Measurements from ENCODE around the gene MYO1G. TPM values are rescaled to one million over a fixed set of nuclear protein-coding genes. Genes with fewer than 3 reads are reported as not detected.
"Not testable (repeated sequence)": the region's sequence is repeated elsewhere in the genome, so short reads cannot be mapped to it uniquely, and the experiment has no call there.

The MYO1G gene
- total RNA-seq, 1 donor, result 180 TPM

- Histone ChIP-seq H3K4me3 (ENCODE audit: low read length) (no peak overlapping the region), H3K9me3 (ENCODE audit: low read depth, low read length) (no peaks in the 10 kb centered on the region), H3K27me3 (ENCODE audit: insufficient read depth, low read length) (no peaks in the 10 kb centered on the region), H3K4me1 (ENCODE audit: insufficient read depth, low read length) (peaks cover 20% of the 10 kb centered on the region)
Measured at GRCh38 chr7:44956157-44956766, 22.6 kb downstream of the MYO1G start.

DNA sequence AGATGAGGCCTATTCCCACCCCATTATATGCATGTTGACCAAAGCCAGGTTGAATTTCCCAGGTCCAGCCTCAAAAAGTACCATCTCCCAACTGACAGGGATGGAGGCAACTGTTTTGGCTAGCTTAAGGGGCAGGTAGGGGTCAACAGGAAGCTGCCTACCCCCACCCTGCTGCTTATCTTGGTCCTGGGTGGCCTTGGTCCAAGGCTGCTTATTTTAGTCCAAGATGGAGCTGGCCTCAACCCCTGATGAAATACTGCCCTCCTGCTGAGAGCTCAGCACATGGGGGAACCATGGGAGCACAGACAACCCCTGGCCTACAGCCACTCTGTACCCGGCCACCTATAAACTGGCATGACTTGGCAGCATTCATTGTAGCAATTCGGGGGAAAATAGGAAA lies 23.1 kb downstream of the MYO1G start:
- peaks cover 20% of the 10 kb centered on the region for H3K4me1 ChIP-seq (ENCODE audit: insufficient read depth, low read length)

GRCh38 chr7:44953156-44953555 lies 25.7 kb downstream of the MYO1G start:
- Histone ChIP-seq H3K9me3 (ENCODE audit: low read depth, low read length) (no peaks in the 10 kb centered on the region), H3K4me1 (ENCODE audit: insufficient read depth, low read length) (no peaks in the 10 kb centered on the region), H3K4me3 (ENCODE audit: low read length) (no peak overlapping the region), H3K27me3 (ENCODE audit: insufficient read depth, low read length) (no peaks in the 10 kb centered on the region)

More for the DNA sequence above, 23.1 kb downstream of the MYO1G start:
- H3K4me3 ChIP-seq (ENCODE audit: low read length), result no peak overlapping the region
- no peaks in the 10 kb centered on the region for H3K9me3 ChIP-seq (ENCODE audit: low read depth, low read length)
- H3K27me3 ChIP-seq (ENCODE audit: insufficient read depth, low read length), result no peaks in the 10 kb centered on the region

DNA sequence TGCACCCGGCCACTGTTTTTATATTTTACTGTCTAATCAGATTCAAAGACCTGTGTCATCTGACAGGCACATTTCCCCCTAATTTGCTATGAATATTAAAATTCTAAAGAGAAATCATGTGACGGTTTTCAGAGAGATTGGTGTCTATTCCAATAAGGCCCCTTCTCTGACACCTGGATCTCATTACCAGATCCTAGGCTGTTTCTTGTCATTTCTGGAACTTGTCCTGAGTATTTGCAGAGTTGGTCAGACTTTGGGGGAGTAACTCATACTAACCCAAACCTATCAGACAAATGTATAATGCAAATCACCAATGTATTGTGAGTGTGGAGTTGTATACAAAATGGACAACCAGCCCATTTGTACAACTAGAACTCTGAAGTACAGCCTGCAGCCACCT lies 29.5 kb downstream of the MYO1G start:
- Histone ChIP-seq H3K27me3 (ENCODE audit: insufficient read depth, low read length) (no peaks in the 10 kb centered on the region), H3K4me1 (ENCODE audit: insufficient read depth, low read length) (no peaks in the 10 kb centered on the region), H3K9me3 (ENCODE audit: low read depth, low read length) (no peaks in the 10 kb centered on the region), H3K4me3 (ENCODE audit: low read length) (no peak overlapping the region)

- Histone ChIP-seq H3K9me3 (ENCODE audit: low read depth, low read length) (no peaks in the 10 kb centered on the region), H3K4me3 (ENCODE audit: low read length) (no peak overlapping the region), H3K27me3 (ENCODE audit: insufficient read depth, low read length) (no peaks in the 10 kb centered on the region), H3K4me1 (ENCODE audit: insufficient read depth, low read length) (no peaks in the 10 kb centered on the region)
Measured at GRCh38 chr7:44945479-44945878, 33.3 kb downstream of the MYO1G start.

DNA sequence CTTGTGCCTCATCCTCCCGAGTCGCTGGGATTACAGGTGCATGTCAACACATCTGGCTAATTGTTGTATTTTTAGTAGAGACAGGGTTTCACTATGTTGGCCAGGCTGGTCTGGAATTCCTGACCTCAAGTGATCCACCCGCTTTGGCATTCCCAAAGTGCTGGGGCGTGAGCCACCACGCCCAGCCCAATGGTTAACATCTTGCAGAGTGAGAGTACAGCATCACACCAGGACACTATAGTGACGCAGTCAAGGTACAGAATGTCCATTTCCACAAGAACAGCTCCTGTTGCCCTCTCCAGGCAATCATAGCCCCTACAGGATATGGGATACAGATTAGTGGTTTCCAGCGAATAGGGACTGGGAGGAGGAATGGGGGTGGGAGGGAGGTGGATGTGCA lies 34.0 kb downstream of the MYO1G start:
- H3K4me1 ChIP-seq (ENCODE audit: insufficient read depth, low read length), result no peaks in the 10 kb centered on the region
- no peak overlapping the region for H3K4me3 ChIP-seq (ENCODE audit: low read length)
- H3K9me3 ChIP-seq (ENCODE audit: low read depth, low read length), result no peaks in the 10 kb centered on the region
- no peaks in the 10 kb centered on the region for H3K27me3 ChIP-seq (ENCODE audit: insufficient read depth, low read length)

- Histone ChIP-seq H3K4me1 (ENCODE audit: insufficient read depth, low read length) (no peaks in the 10 kb centered on the region), H3K27me3 (ENCODE audit: insufficient read depth, low read length) (no peaks in the 10 kb centered on the region)
Measured at GRCh38 chr7:44943631-44944030, 35.2 kb downstream of the MYO1G start.

GRCh38 chr7:44937426-44937825 lies 41.4 kb downstream of the MYO1G start:
- Histone ChIP-seq H3K9me3 (ENCODE audit: low read depth, low read length) (no peaks in the 10 kb centered on the region), H3K4me1 (ENCODE audit: insufficient read depth, low read length) (peaks cover 18% of the 10 kb centered on the region), H3K27me3 (ENCODE audit: insufficient read depth, low read length) (no peaks in the 10 kb centered on the region), H3K4me3 (ENCODE audit: low read length) (no peak overlapping the region)

More at GRCh38 chr7:44943631-44944030, 35.2 kb downstream of the MYO1G start:
- Histone ChIP-seq H3K9me3 (ENCODE audit: low read depth, low read length) (no peaks in the 10 kb centered on the region), H3K4me3 (ENCODE audit: low read length) (no peak overlapping the region)

DNA sequence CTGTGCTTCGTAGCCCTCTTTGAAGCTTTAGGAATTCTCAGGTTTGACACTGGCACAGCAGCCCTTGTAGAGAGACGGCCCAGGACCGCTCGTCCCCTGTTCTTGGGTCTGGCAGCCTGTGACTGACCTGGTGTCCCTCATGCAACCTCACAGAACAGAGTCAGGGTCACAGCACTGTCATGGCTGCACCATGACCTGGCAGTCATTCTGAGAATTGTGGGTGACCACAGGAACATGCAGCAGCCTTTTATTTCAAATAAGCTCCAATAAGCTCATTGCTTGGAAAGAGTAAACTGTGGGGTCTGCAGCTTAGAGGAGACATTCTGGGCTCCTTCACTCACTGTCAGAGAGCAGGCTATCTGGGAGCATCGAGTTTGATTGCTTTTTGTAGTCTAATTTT lies 42.5 kb downstream of the MYO1G start:
- peaks cover 18% of the 10 kb centered on the region for H3K4me1 ChIP-seq (ENCODE audit: insufficient read depth, low read length)

GRCh38 chr7:44935583-44935982 lies 43.2 kb downstream of the MYO1G start:
- Histone ChIP-seq H3K9me3 (ENCODE audit: low read depth, low read length) (no peaks in the 10 kb centered on the region), H3K4me1 (ENCODE audit: insufficient read depth, low read length) (peaks cover 18% of the 10 kb centered on the region), H3K27me3 (ENCODE audit: insufficient read depth, low read length) (no peaks in the 10 kb centered on the region), H3K4me3 (ENCODE audit: low read length) (no peak overlapping the region)

More for the DNA sequence above, 42.5 kb downstream of the MYO1G start:
- no peaks in the 10 kb centered on the region for H3K27me3 ChIP-seq (ENCODE audit: insufficient read depth, low read length)
- H3K4me3 ChIP-seq (ENCODE audit: low read length), result no peak overlapping the region
- no peaks in the 10 kb centered on the region for H3K9me3 ChIP-seq (ENCODE audit: low read depth, low read length)

DNA sequence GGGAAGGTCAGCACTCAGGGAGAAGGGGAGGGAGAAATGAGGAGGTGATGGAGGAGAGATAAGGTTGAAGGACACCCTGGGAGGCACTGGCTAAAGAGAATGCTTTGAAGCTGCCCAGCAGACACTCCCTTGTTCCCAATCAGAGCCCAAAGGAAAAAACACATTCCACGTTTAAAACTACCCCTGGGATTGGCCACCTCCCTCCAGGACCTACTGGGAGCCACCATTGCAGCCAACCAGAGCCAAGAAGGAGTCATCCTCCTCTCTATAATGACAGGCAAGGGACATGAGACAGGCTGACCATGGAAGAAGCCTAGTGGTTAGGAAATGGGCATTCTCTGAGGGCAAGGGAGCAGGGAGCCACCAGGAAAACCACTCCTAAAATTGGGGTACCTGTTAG lies 43.8 kb downstream of the MYO1G start:
- Histone ChIP-seq H3K4me1 (ENCODE audit: insufficient read depth, low read length) (peaks cover 18% of the 10 kb centered on the region), H3K4me3 (ENCODE audit: low read length) (no peak overlapping the region), H3K9me3 (ENCODE audit: low read depth, low read length) (no peaks in the 10 kb centered on the region), H3K27me3 (ENCODE audit: insufficient read depth, low read length) (no peaks in the 10 kb centered on the region)

DNA sequence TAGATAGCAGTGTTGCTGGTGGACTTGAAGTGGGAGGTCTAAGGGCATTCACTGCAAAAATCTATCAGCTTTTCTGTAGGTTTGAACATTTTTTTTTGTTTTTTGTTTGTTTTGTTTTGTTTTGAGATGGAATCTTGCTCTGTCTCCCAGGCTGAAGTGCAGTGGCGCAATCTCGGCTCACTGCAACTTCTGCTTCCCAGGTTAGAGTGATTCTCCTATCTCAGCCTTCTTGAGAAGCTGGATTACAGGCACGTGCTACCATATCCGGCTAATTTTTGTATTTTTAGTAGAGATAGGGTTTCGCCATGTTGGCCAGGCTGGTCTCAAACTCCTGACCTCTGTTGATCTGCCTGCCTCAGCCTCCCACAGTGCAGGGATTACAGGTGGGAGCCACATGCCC lies 44.3 kb downstream of the MYO1G start:
- H3K4me3 ChIP-seq (ENCODE audit: low read length); H3K27me3 ChIP-seq (ENCODE audit: insufficient read depth, low read length); H3K9me3 ChIP-seq (ENCODE audit: low read depth, low read length): not testable (repeated sequence)
- peaks cover 18% of the 10 kb centered on the region for H3K4me1 ChIP-seq (ENCODE audit: insufficient read depth, low read length)

DNA sequence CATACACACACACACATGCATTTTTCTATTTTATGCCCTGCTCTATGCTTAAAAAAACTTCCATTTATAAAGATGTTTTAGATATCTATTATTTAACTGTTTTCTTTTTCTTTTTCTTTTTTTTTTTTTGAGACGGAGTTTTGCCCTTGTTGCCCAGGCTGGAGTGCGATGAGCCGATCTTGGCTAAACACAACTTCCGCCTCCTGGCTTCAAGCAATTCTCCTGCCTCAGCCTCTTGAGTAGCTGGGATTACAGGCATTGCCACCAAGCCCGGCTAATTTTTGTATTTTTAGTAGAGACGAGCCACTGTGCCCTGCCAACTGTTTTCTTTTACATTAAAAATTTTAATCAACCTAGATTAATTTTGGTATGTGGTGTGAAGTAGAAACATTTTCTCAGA lies 47.9 kb downstream of the MYO1G start:
- Histone ChIP-seq H3K4me1 (ENCODE audit: insufficient read depth, low read length) (peaks cover 18% of the 10 kb centered on the region), H3K27me3 (ENCODE audit: insufficient read depth, low read length) (no peaks in the 10 kb centered on the region), H3K9me3 (ENCODE audit: low read depth, low read length) (no peaks in the 10 kb centered on the region), H3K4me3 (ENCODE audit: low read length) (no peak overlapping the region)

DNA sequence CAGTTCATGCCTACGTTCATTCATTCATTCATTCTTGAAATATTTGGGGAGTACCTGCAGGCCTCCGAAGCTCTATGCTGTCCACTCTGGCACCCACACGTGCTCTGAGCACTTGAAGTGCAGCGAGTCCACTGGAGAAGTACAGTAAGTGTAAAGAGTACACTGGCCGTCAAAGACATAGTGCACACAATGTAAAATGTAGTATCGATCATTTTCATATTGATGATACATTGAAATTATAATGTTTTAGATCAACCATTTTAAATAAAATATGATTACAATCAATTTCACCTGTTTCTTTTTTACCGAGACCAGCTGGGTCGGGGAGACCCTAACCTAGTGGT lies 56.5 kb downstream of the MYO1G start:
- H3K27me3 ChIP-seq (ENCODE audit: insufficient read depth, low read length), result no peaks in the 10 kb centered on the region
- H3K4me3 ChIP-seq (ENCODE audit: low read length), result no peak overlapping the region
- no peaks in the 10 kb centered on the region for H3K9me3 ChIP-seq (ENCODE audit: low read depth, low read length)
- H3K4me1 ChIP-seq (ENCODE audit: insufficient read depth, low read length), result peaks cover 4% of the 10 kb centered on the region

GRCh38 chr7:44921607-44922350 lies 57.0 kb downstream of the MYO1G start:
- H3K4me1 ChIP-seq (ENCODE audit: insufficient read depth, low read length), result peaks cover 4% of the 10 kb centered on the region
- H3K27me3 ChIP-seq (ENCODE audit: insufficient read depth, low read length), result no peaks in the 10 kb centered on the region
- H3K4me3 ChIP-seq (ENCODE audit: low read length), result no peak overlapping the region
- no peaks in the 10 kb centered on the region for H3K9me3 ChIP-seq (ENCODE audit: low read depth, low read length)

GRCh38 chr7:44920119-44920518 lies 58.7 kb downstream of the MYO1G start:
- Histone ChIP-seq H3K4me3 (ENCODE audit: low read length) (no peak overlapping the region), H3K4me1 (ENCODE audit: insufficient read depth, low read length) (peaks cover 7% of the 10 kb centered on the region), H3K9me3 (ENCODE audit: low read depth, low read length) (no peaks in the 10 kb centered on the region), H3K27me3 (ENCODE audit: insufficient read depth, low read length) (no peaks in the 10 kb centered on the region)

Measured in mononuclear cell (primary cell).